Activated CD4-positive, alpha-beta T cell treated with anti-CD3 and anti-CD28 coated beads, Interleukin-2, amount 50 U/mL, for 24 hours (primary cell): Measurements from ENCODE around the gene OTUD4.

ENCODE experiments used
- DNase-seq, 2 donors: peaks; one replicate each; pipeline ENCODE4 v3.0.0-alpha.2; 2020; ENCODE audit warnings: low read depth in 1 of 2, low spot score in 1 of 2

OTUD4 gene

GRCh38 chr4:145130788-145131399 lies 49.5 kb downstream of the OTUD4 start:
- no peak for DNase-seq

DNA sequence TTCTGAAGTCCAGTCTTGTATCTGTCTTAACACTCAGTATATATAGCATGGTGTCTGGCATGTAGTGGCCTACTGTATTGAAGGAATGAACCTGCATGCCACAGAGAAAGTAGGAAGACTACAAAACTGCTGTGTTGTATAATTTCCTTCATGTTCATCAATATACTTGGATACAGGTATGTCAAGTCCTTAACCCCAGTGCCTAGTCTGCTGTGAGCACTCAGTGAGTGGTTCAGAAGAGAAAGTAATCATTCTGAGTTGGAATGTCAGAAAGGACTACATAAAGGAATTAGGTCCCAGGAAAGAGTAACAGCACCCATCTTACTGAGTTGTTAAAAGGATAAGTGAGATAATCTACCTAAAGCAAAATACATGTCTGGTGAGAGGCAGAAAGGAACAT lies 50.3 kb downstream of the OTUD4 start:
- no peak for DNase-seq

DNA sequence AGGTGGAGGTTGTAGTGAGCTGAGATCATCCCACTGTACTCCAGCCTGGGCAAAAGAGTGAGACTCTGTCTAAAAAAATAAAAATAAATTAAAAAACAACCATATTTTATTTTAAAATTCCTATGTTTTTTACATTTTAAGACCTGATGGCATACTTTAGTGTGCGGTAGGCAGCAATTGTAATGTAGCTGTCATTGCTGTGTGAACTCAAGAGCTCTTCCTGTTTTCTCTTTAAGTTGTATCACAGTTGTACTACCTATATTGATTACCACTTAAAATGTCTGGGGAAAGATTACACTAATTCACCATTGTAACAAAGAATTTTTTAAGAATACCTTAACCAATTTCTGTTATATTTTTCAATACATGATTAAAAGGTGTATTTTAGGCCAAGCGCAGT lies 55.0 kb downstream of the OTUD4 start:
- no peak for DNase-seq

DNA sequence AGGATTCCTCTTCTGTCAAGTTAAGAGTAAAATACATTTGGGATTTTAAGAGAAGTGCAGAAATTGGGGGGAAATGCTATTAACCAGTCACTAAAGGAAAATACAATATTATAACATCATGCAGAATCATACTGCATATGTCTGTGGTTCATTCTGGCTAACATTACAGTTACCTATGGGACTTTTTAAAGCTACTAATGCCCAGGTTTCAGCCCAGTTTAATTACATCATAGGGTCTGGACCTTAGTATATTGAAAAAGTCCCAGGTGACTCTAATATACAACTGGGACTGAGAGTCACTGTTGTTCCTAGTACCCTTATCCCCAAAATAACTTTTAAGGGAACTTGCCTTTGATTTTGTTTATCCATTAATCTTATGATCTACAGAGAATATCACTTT lies 72.3 kb downstream of the OTUD4 start:
- no peak for DNase-seq

GRCh38 chr4:145107126-145107525 lies 73.3 kb downstream of the OTUD4 start:
- DNase-seq = no peak

DNA sequence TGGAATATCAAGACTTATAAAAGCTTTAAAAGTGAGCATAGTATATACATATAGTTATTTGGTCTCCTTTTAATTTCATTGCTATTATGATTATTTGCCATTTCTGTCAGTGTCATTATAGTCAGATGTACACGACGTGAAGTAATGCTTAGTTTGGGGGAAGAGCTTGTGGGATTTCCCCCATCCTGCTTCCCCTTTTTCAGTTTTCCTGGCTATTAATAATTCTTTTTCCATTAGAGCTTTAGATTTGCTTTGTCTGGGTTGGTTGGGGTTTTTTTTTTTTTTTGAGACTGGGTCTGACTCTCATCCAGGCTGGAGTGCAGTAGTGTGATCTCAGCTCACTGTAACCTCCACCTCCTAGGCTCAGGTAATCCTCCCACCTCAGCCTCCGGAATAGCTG lies 76.9 kb downstream of the OTUD4 start:
- no peak for DNase-seq

DNA sequence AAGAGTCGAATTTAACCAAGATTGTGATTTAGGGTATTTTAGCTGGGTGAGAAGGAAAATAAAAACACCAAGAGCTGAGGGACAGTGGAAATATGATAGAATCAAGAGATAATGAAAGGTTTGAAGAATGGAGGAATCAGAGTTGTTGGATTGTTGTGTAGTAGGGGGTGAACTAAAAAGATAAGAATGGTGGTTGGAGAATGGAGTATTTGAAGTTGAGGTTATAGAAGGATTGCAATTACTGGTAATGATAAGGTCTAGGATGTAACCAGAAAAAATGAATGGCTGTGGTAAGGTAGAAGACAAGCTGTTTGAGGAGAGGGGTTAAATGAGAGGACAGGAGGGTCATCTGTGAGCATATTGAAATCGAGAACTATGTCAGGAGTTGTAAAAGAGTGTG lies 77.8 kb downstream of the OTUD4 start:
- DNase-seq = no peak

- DNase-seq = no peak
Observed at GRCh38 chr4:145101091-145101490, 79.3 kb downstream of the OTUD4 start.

GRCh38 chr4:145099653-145100052 lies 80.7 kb downstream of the OTUD4 start:
- no peak for DNase-seq

DNA sequence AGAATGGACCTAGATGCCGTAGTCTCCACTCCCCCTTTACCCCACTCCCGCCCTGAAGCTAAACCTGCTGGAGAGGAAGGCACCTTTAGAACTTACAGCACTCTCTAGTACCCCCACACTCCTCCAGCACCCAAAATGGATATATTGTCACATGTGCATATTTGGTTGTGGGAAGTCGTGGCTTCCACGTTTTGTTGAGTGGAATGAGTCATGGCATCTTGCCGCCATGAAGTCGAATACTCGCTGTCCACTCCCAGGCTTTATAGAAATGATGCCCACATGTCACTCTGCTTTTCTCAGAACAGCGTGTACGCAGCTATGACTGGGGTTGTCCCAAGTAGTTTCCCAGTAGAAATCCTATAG lies 81.7 kb downstream of the OTUD4 start:
- peak in 1 of 2 donors; percentile 49 for DNase-seq

GRCh38 chr4:145097821-145098674 lies 82.3 kb downstream of the OTUD4 start, which contains the start of the genes ABCE1 and ANAPC10:
TSS of gene ABCE1 (plus strand) at chr4:145098311. CDS start at chr4:145104413, 6,102 bp downstream.
TSS of gene ANAPC10 (minus strand) at chr4:145098196. CDS start at chr4:145096099, 2,097 bp downstream.
- peak; percentile 91 to 98 for DNase-seq

GRCh38 chr4:145097331-145097820 lies 83.0 kb downstream of the OTUD4 start:
- DNase-seq = no peak

DNA sequence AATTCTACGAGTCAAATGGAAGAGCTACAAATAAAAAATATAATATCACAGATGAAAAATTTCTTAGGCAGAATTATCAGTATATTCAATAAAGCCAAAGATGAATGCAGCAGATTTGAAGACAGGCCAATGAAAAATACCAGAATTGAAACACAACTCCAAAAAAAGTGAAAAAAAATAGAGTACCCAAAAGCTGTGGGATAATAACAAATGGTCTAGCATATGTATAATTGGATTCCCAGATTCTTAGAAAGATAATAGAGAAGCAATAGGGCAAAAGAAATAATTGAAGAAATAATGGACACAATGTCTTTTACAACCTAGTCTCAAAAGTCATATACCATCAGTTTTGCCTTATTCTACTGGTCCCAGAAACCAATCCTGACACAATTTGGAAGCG lies 86.8 kb downstream of the OTUD4 start:
- no peak for DNase-seq

DNA sequence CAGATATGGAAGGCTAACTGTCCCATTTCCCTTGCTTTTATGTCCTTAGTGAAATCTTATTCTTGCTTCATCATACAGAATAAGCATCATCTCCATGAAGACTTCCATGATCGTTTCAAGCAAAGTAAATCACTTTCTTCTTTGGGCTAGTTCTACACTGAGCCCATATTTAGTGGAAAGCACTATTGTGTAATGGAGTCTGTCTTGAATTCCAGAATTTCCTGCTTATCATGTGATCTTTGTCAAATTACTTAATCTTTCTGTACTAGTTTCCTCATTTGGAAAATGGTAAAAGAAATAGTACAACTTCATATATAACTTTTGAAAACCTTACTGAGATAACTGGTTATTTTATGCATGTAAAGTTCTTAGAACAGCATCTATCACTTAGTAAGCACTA lies 90.0 kb downstream of the OTUD4 start:
- DNase-seq = no peak

DNA sequence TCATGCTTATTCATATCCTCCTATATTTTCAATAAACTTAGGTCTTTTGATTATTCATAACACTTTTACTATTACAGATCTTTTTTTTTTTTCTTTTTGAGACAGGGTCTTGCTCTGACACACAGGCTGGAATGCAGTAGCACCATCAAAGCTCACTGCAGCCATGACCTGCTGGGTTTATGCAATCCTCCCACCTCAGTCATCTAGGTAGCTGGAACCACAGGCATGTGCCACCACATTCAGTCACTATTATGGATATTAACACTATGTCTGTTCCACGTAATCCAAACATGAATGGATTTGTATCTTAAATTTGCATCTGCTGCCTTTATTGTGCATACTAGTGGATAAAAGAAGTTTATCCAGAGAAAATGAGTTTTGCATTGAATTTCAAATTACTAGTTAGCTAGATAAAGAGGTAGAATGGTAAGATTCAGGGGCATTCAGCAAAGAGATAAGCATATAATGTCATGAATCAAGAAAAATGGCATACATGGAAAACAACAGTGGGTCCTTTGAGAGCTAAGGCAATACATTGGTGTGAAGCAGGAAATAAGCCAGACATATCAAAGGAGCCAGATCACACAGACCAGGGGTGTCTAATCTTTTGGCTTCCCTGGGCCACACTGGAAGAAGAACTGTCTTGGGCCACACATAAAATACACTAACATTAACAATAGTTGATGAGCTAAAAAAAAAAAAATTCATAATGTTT lies 96.3 kb downstream of the OTUD4 start:
- no peak for DNase-seq
